ENCODE measurements around the gene MXRA8. TPM values are rescaled to one million over a fixed set of nuclear protein-coding genes. Genes with fewer than 3 reads are reported as not detected.

The MXRA8 gene
- total RNA-seq, 2 donors from 2014 or later: 28.3 to 29.2 TPM

- no peak overlapping the region for H3K9ac ChIP-seq (ENCODE audit: extremely low read depth, low read length, poor library complexity, severe bottlenecking)
- Mint-ChIP-seq H3K4me3 (peak overlapping the region; percentile 88), H3K36me3 (ENCODE audit: low read depth) (peaks cover 65% of the 10 kb centered on the region), H3K27me3 (ENCODE audit: insufficient read depth) (no peaks in the 10 kb centered on the region), H3K4me1 (peaks cover 30% of the 10 kb centered on the region), H3K9me3 (no peaks in the 10 kb centered on the region), H3K27ac (peak overlapping the region; percentile 88)
- H3K36me3 ChIP-seq (ENCODE audit: control insufficient read depth, insufficient read depth, low read length): peaks cover 59% of the 10 kb centered on the region
- no peaks in the 10 kb centered on the region for H3K9me3 ChIP-seq (ENCODE audit: control insufficient read depth, low read length)
- no peak overlapping the region for H3K4me3 ChIP-seq (ENCODE audit: low read length)
- H3K4me1 ChIP-seq (ENCODE audit: control insufficient read depth, insufficient read depth, low read length): peaks cover 20% of the 10 kb centered on the region
- DNase-seq: peak; percentile 90
- H3K27me3 ChIP-seq (ENCODE audit: control insufficient read depth, insufficient read depth, low read length, poor library complexity, severe bottlenecking): no peaks in the 10 kb centered on the region
- TF ChIP-seq CTCF (conservative IDR thresholded peaks at IDR 0.05): peak; percentile 88
- no peak overlapping the region for H3K27ac ChIP-seq (ENCODE audit: low read depth, low read length)
- 87 to 89% methylated on average over 14 to 20 of the region's 20 CpGs for WGBS, 2 experiments (ENCODE audit: insufficient coverage in 1 of 2, insufficient read length in 1 of 2)
Observed at GRCh38 chr1:1402072-1402900, 43.9 kb upstream of the MXRA8 start.

GRCh38 chr1:1401457-1402010 lies 43.2 kb upstream of the MXRA8 start:
- Mint-ChIP-seq H3K36me3 (ENCODE audit: low read depth) (peaks cover 69% of the 10 kb centered on the region), H3K4me1 (peaks cover 30% of the 10 kb centered on the region), H3K27me3 (ENCODE audit: insufficient read depth) (no peaks in the 10 kb centered on the region), H3K4me3 (peak overlapping the region; percentile 88), H3K27ac (peak overlapping the region; percentile 39), H3K9me3 (no peaks in the 10 kb centered on the region)
- Histone ChIP-seq H3K4me3 (ENCODE audit: low read length) (peak overlapping the region; percentile 95), H3K9me3 (ENCODE audit: control insufficient read depth, low read length) (no peaks in the 10 kb centered on the region), H3K27ac (ENCODE audit: low read depth, low read length) (no peak overlapping the region), H3K4me1 (ENCODE audit: control insufficient read depth, insufficient read depth, low read length) (peaks cover 20% of the 10 kb centered on the region), H3K27me3 (ENCODE audit: control insufficient read depth, insufficient read depth, low read length, poor library complexity, severe bottlenecking) (no peaks in the 10 kb centered on the region), H3K9ac (ENCODE audit: extremely low read depth, low read length, poor library complexity, severe bottlenecking) (no peak overlapping the region), H3K36me3 (ENCODE audit: control insufficient read depth, insufficient read depth, low read length) (peaks cover 65% of the 10 kb centered on the region)
- DNase-seq: no peak
- no peak for TF ChIP-seq CTCF (conservative IDR thresholded peaks at IDR 0.05)
- WGBS, 2 experiments (ENCODE audit: insufficient coverage in 1 of 2, insufficient read length in 1 of 2): 95 to 98% methylated on average over 7 of the region's 7 CpGs

- Histone ChIP-seq H3K9ac (ENCODE audit: extremely low read depth, low read length, poor library complexity, severe bottlenecking) (peak overlapping the region; percentile 81), H3K4me3 (ENCODE audit: low read length) (peak overlapping the region; percentile 95), H3K27ac (ENCODE audit: low read depth, low read length) (no peak overlapping the region), H3K4me1 (ENCODE audit: control insufficient read depth, insufficient read depth, low read length) (peaks cover 20% of the 10 kb centered on the region), H3K27me3 (ENCODE audit: control insufficient read depth, insufficient read depth, low read length, poor library complexity, severe bottlenecking) (no peaks in the 10 kb centered on the region), H3K9me3 (ENCODE audit: control insufficient read depth, low read length) (no peaks in the 10 kb centered on the region), H3K36me3 (ENCODE audit: control insufficient read depth, insufficient read depth, low read length) (peaks cover 67% of the 10 kb centered on the region)
- WGBS, 2 experiments (ENCODE audit: insufficient coverage in 1 of 2, insufficient read length in 1 of 2): 95 to 96% methylated on average over 17 to 22 of the region's 22 CpGs
- H3K4me3 Mint-ChIP-seq: peak overlapping the region; percentile 88
- H3K36me3 Mint-ChIP-seq (ENCODE audit: low read depth): peaks cover 66% of the 10 kb centered on the region
- no peaks in the 10 kb centered on the region for H3K27me3 Mint-ChIP-seq (ENCODE audit: insufficient read depth)
- H3K27ac Mint-ChIP-seq: peak overlapping the region; percentile 93
- H3K9me3 Mint-ChIP-seq: no peaks in the 10 kb centered on the region
- peaks cover 25% of the 10 kb centered on the region for H3K4me1 Mint-ChIP-seq
- DNase-seq: no peak
- TF ChIP-seq CTCF (conservative IDR thresholded peaks at IDR 0.05): no peak
Observed at GRCh38 chr1:1400576-1401456, 42.5 kb upstream of the MXRA8 start.

Data from endodermal cell (in vitro differentiated cells).